ENCODE results near the gene OCIAD2.

Gene OCIAD2

GRCh38 chr4:48902266-48902665 is 4.3 kb downstream of the OCIAD2 start:
- H3K27me3 ChIP-seq (ENCODE audit: insufficient read depth, poor library complexity, severe bottlenecking): no peaks in the 10 kb centered on the region
- no peak for TF ChIP-seq POLR2AphosphoS5 (IDR thresholded peaks at IDR 0.05; ENCODE audit: low read depth)
- no peak for TF ChIP-seq REST (IDR thresholded peaks at IDR 0.05; ENCODE audit: insufficient replicate concordance, low read depth)
- TF ChIP-seq GABPA (IDR thresholded peaks at IDR 0.05; ENCODE audit: low read depth): no peak
- TF ChIP-seq CTCF (IDR thresholded peaks at IDR 0.05; ENCODE audit: insufficient read depth, low read length): no peak
- no peak for TF ChIP-seq SPI1 (IDR thresholded peaks at IDR 0.05; ENCODE audit: borderline replicate concordance, low read depth)
- H3K4me3 ChIP-seq (replicated peaks; ENCODE audit: insufficient read depth, low read length): no peak overlapping the region
- H3K27ac ChIP-seq (replicated peaks): no peak overlapping the region
- DNase-seq (ENCODE audit: low read depth in 1 of 2, low spot score in 1 of 2): no peak

- Histone ChIP-seq H3K27me3 (ENCODE audit: insufficient read depth, poor library complexity, severe bottlenecking) (no peaks in the 10 kb centered on the region), H3K27ac (replicated peaks) (no peak overlapping the region)
- TF ChIP-seq SPI1 (IDR thresholded peaks at IDR 0.05; ENCODE audit: borderline replicate concordance, low read depth) (no peak), POLR2AphosphoS5 (IDR thresholded peaks at IDR 0.05; ENCODE audit: low read depth) (no peak), CTCF (IDR thresholded peaks at IDR 0.05; ENCODE audit: insufficient read depth, low read length) (no peak), REST (IDR thresholded peaks at IDR 0.05; ENCODE audit: insufficient replicate concordance, low read depth) (no peak), GABPA (IDR thresholded peaks at IDR 0.05; ENCODE audit: low read depth) (no peak)
These were observed 5.4 kb downstream of the OCIAD2 start for GRCh38 chr4:48901196-48901595.

GRCh38 chr4:48899950-48900349 is 6.6 kb downstream of the OCIAD2 start:
- TF ChIP-seq SPI1 (IDR thresholded peaks at IDR 0.05; ENCODE audit: borderline replicate concordance, low read depth): no peak
- no peak for TF ChIP-seq POLR2AphosphoS5 (IDR thresholded peaks at IDR 0.05; ENCODE audit: low read depth)
- Histone ChIP-seq H3K4me3 (replicated peaks; ENCODE audit: insufficient read depth, low read length) (no peak overlapping the region), H3K27me3 (ENCODE audit: insufficient read depth, poor library complexity, severe bottlenecking) (no peaks in the 10 kb centered on the region), H3K27ac (replicated peaks) (peak overlapping the region; percentile 49; the same call in 1 of the 2 replicates)
- no peak for DNase-seq (ENCODE audit: low read depth in 1 of 2, low spot score in 1 of 2)

More at GRCh38 chr4:48901196-48901595, 5.4 kb downstream of the OCIAD2 start:
- DNase-seq (ENCODE audit: low read depth in 1 of 2, low spot score in 1 of 2): no peak
- H3K4me3 ChIP-seq (replicated peaks; ENCODE audit: insufficient read depth, low read length): no peak overlapping the region

GRCh38 chr4:48899432-48899749 is 7.2 kb downstream of the OCIAD2 start:
- no peak for DNase-seq (ENCODE audit: low read depth in 1 of 2, low spot score in 1 of 2)
- TF ChIP-seq REST (IDR thresholded peaks at IDR 0.05; ENCODE audit: insufficient replicate concordance, low read depth) (no peak), SPI1 (IDR thresholded peaks at IDR 0.05; ENCODE audit: borderline replicate concordance, low read depth) (no peak), POLR2AphosphoS5 (IDR thresholded peaks at IDR 0.05; ENCODE audit: low read depth) (no peak), GABPA (IDR thresholded peaks at IDR 0.05; ENCODE audit: low read depth) (no peak), CTCF (IDR thresholded peaks at IDR 0.05; ENCODE audit: insufficient read depth, low read length) (no peak)
- Histone ChIP-seq H3K4me3 (replicated peaks; ENCODE audit: insufficient read depth, low read length) (no peak overlapping the region), H3K27ac (replicated peaks) (peak overlapping the region; percentile 49), H3K27me3 (ENCODE audit: insufficient read depth, poor library complexity, severe bottlenecking) (no peaks in the 10 kb centered on the region)
